ENCODE measurements around the gene PSG3.
"Not testable (repeated sequence)": the region's sequence is repeated elsewhere in the genome, so short reads cannot be mapped to it uniquely, and the experiment has no call there.

DNA sequence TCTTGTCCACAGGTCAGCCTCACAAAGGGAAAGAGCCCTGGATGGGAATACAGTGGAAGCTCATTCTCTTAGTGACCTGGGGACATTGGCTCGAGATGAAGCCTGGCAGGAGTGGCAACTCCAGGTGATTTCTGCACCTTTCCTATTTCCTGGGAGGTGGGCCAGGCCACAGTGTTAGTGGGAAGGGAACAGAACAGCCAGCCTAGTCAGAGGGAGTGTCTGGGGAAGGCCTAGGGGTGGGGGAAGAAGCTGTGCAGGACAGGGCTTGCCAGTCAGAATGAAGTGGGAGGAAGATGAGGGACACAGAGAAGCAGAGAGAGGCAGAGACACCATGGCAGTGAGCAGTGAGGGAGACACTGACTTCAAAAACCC, 21.6 kb upstream of the PSG3 start:
- TF ChIP-seq, protein P1, sequence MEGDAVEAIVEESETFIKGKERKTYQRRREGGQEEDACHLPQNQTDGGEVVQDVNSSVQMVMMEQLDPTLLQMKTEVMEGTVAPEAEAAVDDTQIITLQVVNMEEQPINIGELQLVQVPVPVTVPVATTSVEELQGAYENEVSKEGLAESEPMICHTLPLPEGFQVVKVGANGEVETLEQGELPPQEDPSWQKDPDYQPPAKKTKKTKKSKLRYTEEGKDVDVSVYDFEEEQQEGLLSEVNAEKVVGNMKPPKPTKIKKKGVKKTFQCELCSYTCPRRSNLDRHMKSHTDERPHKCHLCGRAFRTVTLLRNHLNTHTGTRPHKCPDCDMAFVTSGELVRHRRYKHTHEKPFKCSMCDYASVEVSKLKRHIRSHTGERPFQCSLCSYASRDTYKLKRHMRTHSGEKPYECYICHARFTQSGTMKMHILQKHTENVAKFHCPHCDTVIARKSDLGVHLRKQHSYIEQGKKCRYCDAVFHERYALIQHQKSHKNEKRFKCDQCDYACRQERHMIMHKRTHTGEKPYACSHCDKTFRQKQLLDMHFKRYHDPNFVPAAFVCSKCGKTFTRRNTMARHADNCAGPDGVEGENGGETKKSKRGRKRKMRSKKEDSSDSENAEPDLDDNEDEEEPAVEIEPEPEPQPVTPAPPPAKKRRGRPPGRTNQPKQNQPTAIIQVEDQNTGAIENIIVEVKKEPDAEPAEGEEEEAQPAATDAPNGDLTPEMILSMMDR (conservative IDR thresholded peaks at IDR 0.05) = not testable (repeated sequence)
- TF ChIP-seq ZFX (IDR thresholded peaks at IDR 0.05) = not testable (repeated sequence)

All from C4-2B (cell line).